SJCRH30 (cell line): Measurements from ENCODE around the gene LRP2. TPM values are rescaled to one million over a fixed set of nuclear protein-coding genes. Genes with fewer than 3 reads are reported as not detected.
"Not testable (repeated sequence)": the region's sequence is repeated elsewhere in the genome, so short reads cannot be mapped to it uniquely, and the experiment has no call there.

Source experiments
- DNase-seq, 2 experiments: peaks; one replicate each; pipeline ENCODE4 v3.0.0-alpha.2; 2015 to 2020
- H3K27ac ChIP-seq: fragments of 250-450 bp; sonication (Bioruptor Pico); 2 replicates; pipeline ENCODE4 v1.5.1; 2020; ENCODE audit warnings: mild to moderate bottlenecking, moderate library complexity
- H3K27me3 ChIP-seq: fragments of 250-450 bp; sonication (Bioruptor Pico); 2 replicates; pipeline ENCODE4 v1.5.1; 2020; ENCODE audit warnings: mild to moderate bottlenecking, moderate library complexity
- H3K36me3 ChIP-seq: fragments of 250-450 bp; sonication (Bioruptor Pico); 2 replicates; pipeline ENCODE4 v1.5.1; 2020; ENCODE audit warnings: mild to moderate bottlenecking, moderate library complexity
- H3K4me1 ChIP-seq: fragments of 250-450 bp; sonication (Bioruptor Pico); 2 replicates; pipeline ENCODE4 v1.5.1; 2020; ENCODE audit warnings: mild to moderate bottlenecking, moderate library complexity
- H3K4me3 ChIP-seq: fragments of 250-450 bp; sonication (Bioruptor Pico); 2 replicates; pipeline ENCODE4 v1.5.1; 2020; ENCODE audit warnings: mild to moderate bottlenecking, moderate library complexity
- H3K9me3 ChIP-seq: fragments of 250-450 bp; sonication (Bioruptor Pico); replicated peaks from 2 replicates; pipeline ENCODE4 v1.5.1; 2020; ENCODE audit warnings: mild to moderate bottlenecking, moderate library complexity
- total RNA-seq: library from RNA; depleted of rRNA; stranded (reverse); fragments of >200 nt; shearing (Covaris generic); gene quantifications from 2 replicates; pipeline ENCODE4 v1.2.3, GENCODE V29; 2014

Gene LRP2
- total RNA-seq, 1 experiment from 2014 or later, result not detected

- Histone ChIP-seq H3K27me3 (no peaks in the 10 kb centered on the region), H3K4me1 (no peaks in the 10 kb centered on the region), H3K36me3 (no peaks in the 10 kb centered on the region), H3K9me3 (no peaks in the 10 kb centered on the region), H3K4me3 (no peak overlapping the region), H3K27ac (no peak overlapping the region)
- no peak for DNase-seq
These were observed 225.3 kb downstream of the LRP2 start for GRCh38 chr2:169136885-169137534.

DNA sequence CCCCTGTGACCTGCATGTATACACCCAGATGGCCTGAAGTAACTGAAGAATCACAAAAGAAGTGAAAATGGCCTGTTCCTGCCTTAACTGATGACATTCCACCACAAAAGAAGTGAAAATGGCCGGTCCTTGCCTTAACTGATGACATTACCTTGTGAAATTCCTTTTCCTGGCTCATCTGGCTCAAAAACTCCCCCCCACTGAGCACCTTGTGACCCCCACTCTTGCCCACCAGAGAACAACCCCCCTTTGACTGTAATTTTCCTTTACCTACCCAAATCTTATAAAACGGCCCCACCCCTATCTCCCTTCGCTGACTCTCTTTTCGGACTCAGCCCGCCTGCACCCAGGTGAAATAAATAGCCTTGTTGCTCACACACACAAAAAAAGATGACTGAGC is 225.9 kb downstream of the LRP2 start:
- not testable (repeated sequence) for H3K4me3 ChIP-seq

DNA sequence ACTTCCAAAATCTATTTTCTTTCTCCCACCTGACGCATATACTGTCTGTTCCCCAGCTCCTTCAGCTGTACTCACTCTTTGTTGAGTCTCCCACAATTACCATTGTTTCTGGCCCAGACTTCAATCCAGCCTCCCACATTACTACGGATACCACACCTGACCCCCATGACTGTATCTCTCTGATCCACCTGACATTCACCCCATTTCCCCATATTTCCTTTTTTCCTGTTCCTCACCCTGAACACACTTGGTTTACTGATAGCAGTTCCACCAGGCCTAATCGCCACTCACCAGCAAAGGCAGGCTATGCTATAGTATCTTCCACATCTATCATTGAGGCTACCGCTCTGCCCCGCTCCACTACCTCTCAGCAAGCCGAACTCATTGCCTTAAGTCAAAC is 228.1 kb downstream of the LRP2 start:
- not testable (repeated sequence) for H3K4me3 ChIP-seq, H3K4me1 ChIP-seq, H3K36me3 ChIP-seq, H3K27me3 ChIP-seq, H3K9me3 ChIP-seq, H3K27ac ChIP-seq, DNase-seq

More for the DNA sequence above, 225.9 kb downstream of the LRP2 start:
- H3K4me1 ChIP-seq, DNase-seq, H3K36me3 ChIP-seq, H3K27ac ChIP-seq, H3K9me3 ChIP-seq, H3K27me3 ChIP-seq: not testable (repeated sequence)

- H3K27ac ChIP-seq, result no peak overlapping the region
These were observed 230.5 kb downstream of the LRP2 start for GRCh38 chr2:169131587-169132512.

GRCh38 chr2:169129703-169130243 is 232.6 kb downstream of the LRP2 start:
- Histone ChIP-seq H3K36me3 (no peaks in the 10 kb centered on the region), H3K27ac (no peak overlapping the region), H3K27me3 (no peaks in the 10 kb centered on the region), H3K9me3 (no peaks in the 10 kb centered on the region), H3K4me3 (no peak overlapping the region), H3K4me1 (no peaks in the 10 kb centered on the region)
- no peak for DNase-seq

More at GRCh38 chr2:169131587-169132512, 230.5 kb downstream of the LRP2 start:
- Histone ChIP-seq H3K9me3 (no peaks in the 10 kb centered on the region), H3K4me3 (no peak overlapping the region), H3K27me3 (no peaks in the 10 kb centered on the region), H3K4me1 (no peaks in the 10 kb centered on the region), H3K36me3 (no peaks in the 10 kb centered on the region)
- DNase-seq, result peak in 1 of 2 experiments; percentile 52

GRCh38 chr2:169119851-169120250 is 242.5 kb downstream of the LRP2 start:
- no peak for DNase-seq
- no peaks in the 10 kb centered on the region for H3K4me1 ChIP-seq
- H3K27me3 ChIP-seq, result no peaks in the 10 kb centered on the region
- no peak overlapping the region for H3K27ac ChIP-seq
- no peaks in the 10 kb centered on the region for H3K9me3 ChIP-seq
- H3K36me3 ChIP-seq, result no peaks in the 10 kb centered on the region
- no peak overlapping the region for H3K4me3 ChIP-seq

GRCh38 chr2:169119123-169119760 is 243.1 kb downstream of the LRP2 start:
- no peaks in the 10 kb centered on the region for H3K36me3 ChIP-seq
- no peaks in the 10 kb centered on the region for H3K4me1 ChIP-seq
- no peak for DNase-seq
- H3K27me3 ChIP-seq, result no peaks in the 10 kb centered on the region
- no peak overlapping the region for H3K27ac ChIP-seq
- no peak overlapping the region for H3K4me3 ChIP-seq
- no peaks in the 10 kb centered on the region for H3K9me3 ChIP-seq

DNA sequence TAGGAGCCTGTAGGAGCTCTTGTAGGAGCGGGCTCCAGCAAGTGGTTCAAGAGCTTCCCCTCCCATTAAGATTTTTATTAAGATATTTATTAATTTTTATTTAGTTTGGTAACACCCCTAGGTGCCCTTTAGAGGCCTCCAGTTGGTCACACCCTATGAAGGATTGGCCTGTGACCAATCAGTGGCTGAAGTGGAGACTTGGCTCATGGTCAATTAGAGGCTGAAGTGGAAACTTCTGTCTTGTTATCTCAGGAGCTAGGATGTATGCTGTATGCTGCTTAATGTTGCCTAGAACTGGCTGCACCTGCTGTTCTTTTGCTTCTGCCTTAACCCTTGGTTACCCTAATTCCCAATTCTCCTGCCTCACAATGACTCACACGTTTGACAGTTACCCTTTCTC is 244.3 kb downstream of the LRP2 start:
- no peak for DNase-seq

GRCh38 chr2:169116993-169117392 is 245.3 kb downstream of the LRP2 start:
- Histone ChIP-seq H3K36me3 (no peaks in the 10 kb centered on the region), H3K27ac (no peak overlapping the region), H3K9me3 (no peaks in the 10 kb centered on the region), H3K4me3 (no peak overlapping the region), H3K27me3 (0 out of 2 replicates have a peak, but pooled peaks cover 5% of the 10 kb centered on the region), H3K4me1 (no peaks in the 10 kb centered on the region)
- no peak for DNase-seq

More for the DNA sequence above, 244.3 kb downstream of the LRP2 start:
- no peaks in the 10 kb centered on the region for H3K4me1 ChIP-seq
- no peaks in the 10 kb centered on the region for H3K36me3 ChIP-seq
- H3K27me3 ChIP-seq, result 0 out of 2 replicates have a peak, but pooled peaks cover 3% of the 10 kb centered on the region
- no peak overlapping the region for H3K27ac ChIP-seq
- no peaks in the 10 kb centered on the region for H3K9me3 ChIP-seq
- H3K4me3 ChIP-seq, result no peak overlapping the region

GRCh38 chr2:169116327-169116726 is 246.0 kb downstream of the LRP2 start:
- Histone ChIP-seq H3K4me3 (no peak overlapping the region), H3K27ac (no peak overlapping the region), H3K36me3 (no peaks in the 10 kb centered on the region), H3K9me3 (no peaks in the 10 kb centered on the region), H3K4me1 (no peaks in the 10 kb centered on the region), H3K27me3 (0 out of 2 replicates have a peak, but pooled peaks cover 5% of the 10 kb centered on the region)
- DNase-seq, result no peak

DNA sequence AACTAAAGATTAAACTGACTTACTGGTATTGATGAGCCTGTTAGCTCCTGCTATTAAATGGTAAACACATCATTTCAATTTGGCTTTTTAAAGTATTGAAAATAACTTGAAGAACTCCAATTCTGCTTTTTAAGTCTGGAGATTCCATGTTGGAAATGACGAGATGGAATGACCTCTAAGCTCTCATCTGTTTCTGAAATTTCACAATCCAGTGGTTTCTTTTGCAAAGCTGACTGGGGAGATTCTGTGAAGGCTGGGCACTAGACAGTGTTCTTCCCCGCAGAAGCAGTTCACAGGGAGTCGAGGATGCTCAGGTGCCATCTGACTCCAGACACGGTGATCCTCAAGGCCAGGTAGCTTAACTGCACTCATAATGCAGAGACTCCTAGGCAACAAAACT is 248.3 kb downstream of the LRP2 start:
- no peak for DNase-seq
- Histone ChIP-seq H3K27me3 (0 out of 2 replicates have a peak, but pooled peaks cover 5% of the 10 kb centered on the region), H3K4me1 (no peaks in the 10 kb centered on the region), H3K4me3 (no peak overlapping the region), H3K9me3 (no peaks in the 10 kb centered on the region), H3K36me3 (no peaks in the 10 kb centered on the region), H3K27ac (no peak overlapping the region)

- no peaks in the 10 kb centered on the region for H3K36me3 ChIP-seq
- H3K4me1 ChIP-seq, result no peaks in the 10 kb centered on the region
- H3K4me3 ChIP-seq, result no peak overlapping the region
- DNase-seq, result no peak
- H3K27ac ChIP-seq, result no peak overlapping the region
- 0 out of 2 replicates have a peak, but pooled peaks cover 5% of the 10 kb centered on the region for H3K27me3 ChIP-seq
- no peaks in the 10 kb centered on the region for H3K9me3 ChIP-seq
These were observed 249.5 kb downstream of the LRP2 start for GRCh38 chr2:169112841-169113240.

DNA sequence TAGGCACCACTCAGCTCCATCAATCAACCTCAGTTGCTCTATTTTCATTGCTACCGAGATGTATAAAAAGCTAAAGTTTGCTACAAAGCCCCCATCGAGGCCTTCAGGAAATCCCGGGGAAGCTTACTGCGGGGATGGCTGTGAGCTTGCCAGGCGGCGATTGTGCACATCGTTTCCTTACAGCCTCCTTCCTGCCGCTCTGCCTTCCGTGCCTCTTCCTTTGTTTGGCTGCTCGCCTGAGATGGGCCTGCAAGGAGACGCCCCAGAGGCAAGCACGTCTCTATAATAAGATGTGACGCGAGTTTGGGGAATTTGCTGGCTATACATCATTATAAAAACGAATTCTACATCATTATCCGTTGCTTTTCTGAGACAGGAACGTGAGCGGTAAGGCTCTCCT is 251.4 kb downstream of the LRP2 start:
- no peak overlapping the region for H3K4me3 ChIP-seq
- 0 out of 2 replicates have a peak, but pooled peaks cover 5% of the 10 kb centered on the region for H3K27me3 ChIP-seq
- H3K4me1 ChIP-seq, result no peaks in the 10 kb centered on the region

DNA sequence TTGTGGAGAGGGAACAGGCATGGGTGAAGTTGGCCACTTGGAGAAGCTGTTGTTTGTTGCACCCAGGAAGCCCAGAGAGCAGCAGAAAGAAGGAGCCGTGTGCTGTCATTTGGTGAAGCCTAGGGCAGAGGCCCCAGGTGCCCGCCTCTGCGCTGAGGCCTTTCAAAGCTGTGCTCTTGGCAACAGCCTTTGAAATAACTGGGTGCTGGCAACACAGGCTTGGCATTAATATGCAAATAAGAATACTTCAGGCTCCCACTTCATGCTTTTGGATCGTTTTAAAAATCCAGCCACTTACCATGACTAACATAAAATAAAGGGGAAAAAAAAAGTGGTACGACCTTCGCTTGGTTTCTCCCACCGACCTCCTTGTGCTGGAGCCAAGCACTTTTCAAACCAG is 251.9 kb downstream of the LRP2 start:
- no peak overlapping the region for H3K27ac ChIP-seq
- H3K27me3 ChIP-seq, result 0 out of 2 replicates have a peak, but pooled peaks cover 5% of the 10 kb centered on the region
- H3K9me3 ChIP-seq, result no peaks in the 10 kb centered on the region
- no peak for DNase-seq
- no peaks in the 10 kb centered on the region for H3K4me1 ChIP-seq
- H3K4me3 ChIP-seq, result no peak overlapping the region
- H3K36me3 ChIP-seq, result no peaks in the 10 kb centered on the region

More for the DNA sequence above, 251.4 kb downstream of the LRP2 start:
- no peak for DNase-seq
- H3K9me3 ChIP-seq, result no peaks in the 10 kb centered on the region
- H3K27ac ChIP-seq, result no peak overlapping the region
- H3K36me3 ChIP-seq, result no peaks in the 10 kb centered on the region
